ENCODE results near the gene UNC79. TPM values are rescaled to one million over a fixed set of nuclear protein-coding genes. Genes with fewer than 3 reads are reported as not detected.
"Not testable (repeated sequence)": the region's sequence is repeated elsewhere in the genome, so short reads cannot be mapped to it uniquely, and the experiment has no call there.

The UNC79 gene
- total RNA-seq, 4 donors from 2014 or later: under 0.01 to 0.23 (median 0.18) TPM

DNA sequence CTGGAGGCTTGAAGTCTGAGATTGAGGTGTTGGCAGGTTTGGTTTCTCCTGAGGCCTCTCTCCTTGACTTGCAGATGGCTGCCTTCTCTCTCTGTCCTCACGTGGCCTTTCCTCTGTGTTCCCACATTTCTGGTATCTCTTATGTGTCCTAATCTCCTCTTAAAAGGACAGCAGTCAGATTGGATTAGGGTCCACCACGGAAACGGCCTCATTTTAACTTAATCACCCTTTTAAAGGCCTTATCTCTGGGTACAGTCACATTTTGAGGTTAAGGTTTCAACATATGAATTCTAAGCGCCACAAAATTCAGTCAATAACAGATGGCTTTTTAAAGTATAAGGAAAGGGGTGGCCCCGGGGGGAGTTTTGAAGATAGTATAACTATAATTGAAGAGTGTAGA, 33.5 kb downstream of the UNC79 start:
- DNase-seq (ENCODE audit: extremely low spot score): no peak
- no peaks in the 10 kb centered on the region for H3K27me3 ChIP-seq
- H3K36me3 ChIP-seq: no peaks in the 10 kb centered on the region
- H3K4me1 ChIP-seq: no peaks in the 10 kb centered on the region
- H3K4me3 ChIP-seq: no peak overlapping the region
- no peaks in the 10 kb centered on the region for H3K9me3 ChIP-seq
- TF ChIP-seq EP300 (IDR thresholded peaks at IDR 0.05): no peak
- TF ChIP-seq POLR2A (IDR thresholded peaks at IDR 0.05; ENCODE audit: low read depth): no peak
- TF ChIP-seq, protein P1, sequence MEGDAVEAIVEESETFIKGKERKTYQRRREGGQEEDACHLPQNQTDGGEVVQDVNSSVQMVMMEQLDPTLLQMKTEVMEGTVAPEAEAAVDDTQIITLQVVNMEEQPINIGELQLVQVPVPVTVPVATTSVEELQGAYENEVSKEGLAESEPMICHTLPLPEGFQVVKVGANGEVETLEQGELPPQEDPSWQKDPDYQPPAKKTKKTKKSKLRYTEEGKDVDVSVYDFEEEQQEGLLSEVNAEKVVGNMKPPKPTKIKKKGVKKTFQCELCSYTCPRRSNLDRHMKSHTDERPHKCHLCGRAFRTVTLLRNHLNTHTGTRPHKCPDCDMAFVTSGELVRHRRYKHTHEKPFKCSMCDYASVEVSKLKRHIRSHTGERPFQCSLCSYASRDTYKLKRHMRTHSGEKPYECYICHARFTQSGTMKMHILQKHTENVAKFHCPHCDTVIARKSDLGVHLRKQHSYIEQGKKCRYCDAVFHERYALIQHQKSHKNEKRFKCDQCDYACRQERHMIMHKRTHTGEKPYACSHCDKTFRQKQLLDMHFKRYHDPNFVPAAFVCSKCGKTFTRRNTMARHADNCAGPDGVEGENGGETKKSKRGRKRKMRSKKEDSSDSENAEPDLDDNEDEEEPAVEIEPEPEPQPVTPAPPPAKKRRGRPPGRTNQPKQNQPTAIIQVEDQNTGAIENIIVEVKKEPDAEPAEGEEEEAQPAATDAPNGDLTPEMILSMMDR (IDR thresholded peaks at IDR 0.05): no peak
- no peak for TF ChIP-seq POLR2AphosphoS5 (IDR thresholded peaks at IDR 0.05)
- no peak overlapping the region for H3K27ac ChIP-seq (replicated peaks in 1 of 4)
- 68% methylated on average over 5 of the region's 5 CpGs for WGBS
- intact Hi-C loops (cut with DNase I): no loop called here

DNA sequence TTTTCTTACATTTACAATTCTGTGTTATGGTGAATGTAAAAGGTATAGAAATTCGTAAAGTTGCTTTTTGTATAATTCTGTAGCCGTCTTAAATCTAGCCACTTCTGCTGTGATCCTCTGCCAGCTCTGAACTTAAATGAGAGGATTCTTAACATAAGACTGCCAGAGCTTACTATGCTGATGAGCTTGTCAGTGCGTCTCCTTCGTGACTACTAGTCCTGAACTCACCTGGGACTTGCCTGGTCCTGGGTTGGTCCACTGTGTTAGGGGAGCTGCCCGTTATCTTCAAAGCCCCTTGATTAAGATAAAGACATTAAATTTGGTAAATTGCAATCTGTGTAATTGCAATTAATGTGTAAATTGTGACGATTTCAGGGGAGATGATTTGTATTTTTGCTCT, 44.7 kb downstream of the UNC79 start:
- intact Hi-C loops (cut with DNase I): no loop called here
- Histone ChIP-seq H3K9me3 (no peaks in the 10 kb centered on the region), H3K4me1 (no peaks in the 10 kb centered on the region), H3K4me3 (no peak overlapping the region), H3K27ac (replicated peaks in 1 of 4) (no peak overlapping the region), H3K36me3 (no peaks in the 10 kb centered on the region), H3K27me3 (no peaks in the 10 kb centered on the region)
- TF ChIP-seq POLR2AphosphoS5 (IDR thresholded peaks at IDR 0.05) (no peak), POLR2A (IDR thresholded peaks at IDR 0.05; ENCODE audit: low read depth) (no peak), EP300 (IDR thresholded peaks at IDR 0.05) (no peak)
- TF ChIP-seq, protein P1 (IDR thresholded peaks at IDR 0.05): no peak
- WGBS: 83% methylated on average over 6 of the region's 6 CpGs
- no peak for DNase-seq (ENCODE audit: extremely low spot score)

DNA sequence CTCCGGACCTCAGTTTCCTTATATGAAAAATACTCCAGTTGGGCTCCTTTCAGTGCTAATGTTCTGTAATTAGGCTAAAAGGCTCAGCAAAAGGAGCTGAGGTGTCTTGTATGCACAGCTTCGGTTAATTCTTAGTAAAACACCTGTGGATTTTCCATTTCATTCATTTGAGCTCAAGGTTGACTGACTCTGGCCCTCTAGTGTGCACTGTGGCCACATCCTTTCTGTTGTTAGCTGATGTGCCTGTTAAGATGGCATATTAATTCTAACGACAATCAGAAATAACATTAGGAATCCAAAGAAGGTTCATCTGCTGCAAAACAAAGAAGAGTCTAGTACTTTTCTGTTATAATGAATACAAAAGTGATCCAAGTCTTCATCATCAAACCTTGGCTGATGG, 45.6 kb downstream of the UNC79 start:
- Histone ChIP-seq H3K27ac (replicated peaks in 1 of 4) (no peak overlapping the region), H3K9me3 (no peaks in the 10 kb centered on the region), H3K4me3 (no peak overlapping the region), H3K27me3 (no peaks in the 10 kb centered on the region), H3K36me3 (no peaks in the 10 kb centered on the region), H3K4me1 (no peaks in the 10 kb centered on the region)
- intact Hi-C loops (cut with DNase I): no loop called here
- 92% methylated on average over 3 of the region's 3 CpGs for WGBS
- TF ChIP-seq POLR2A (IDR thresholded peaks at IDR 0.05; ENCODE audit: low read depth) (no peak), POLR2AphosphoS5 (IDR thresholded peaks at IDR 0.05) (no peak)
- DNase-seq (ENCODE audit: extremely low spot score): no peak

DNA sequence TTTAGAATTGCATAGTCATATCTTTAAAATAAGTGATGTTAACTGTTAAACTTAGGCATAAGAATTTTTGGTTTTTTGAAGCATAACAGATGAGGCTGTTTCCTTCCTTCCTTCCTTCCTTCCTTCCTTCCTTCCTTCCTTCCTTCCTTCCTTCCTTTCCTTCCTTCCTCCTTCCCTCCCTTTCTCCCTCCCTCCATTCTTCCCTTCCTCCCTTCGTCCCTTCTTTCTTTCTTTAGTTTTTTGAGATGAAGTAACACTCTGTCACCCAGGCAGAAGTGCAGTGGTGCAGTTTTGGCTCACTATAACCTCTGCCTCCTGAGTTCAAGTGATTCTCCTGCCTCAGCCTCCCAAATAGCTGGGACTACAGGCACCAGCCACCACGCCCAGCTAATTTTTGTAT, 48.3 kb downstream of the UNC79 start:
- intact Hi-C loops (cut with DNase I); DNase-seq (ENCODE audit: extremely low spot score): not testable (repeated sequence)
- 37% methylated on average over 2 of the region's 2 CpGs for WGBS

DNA sequence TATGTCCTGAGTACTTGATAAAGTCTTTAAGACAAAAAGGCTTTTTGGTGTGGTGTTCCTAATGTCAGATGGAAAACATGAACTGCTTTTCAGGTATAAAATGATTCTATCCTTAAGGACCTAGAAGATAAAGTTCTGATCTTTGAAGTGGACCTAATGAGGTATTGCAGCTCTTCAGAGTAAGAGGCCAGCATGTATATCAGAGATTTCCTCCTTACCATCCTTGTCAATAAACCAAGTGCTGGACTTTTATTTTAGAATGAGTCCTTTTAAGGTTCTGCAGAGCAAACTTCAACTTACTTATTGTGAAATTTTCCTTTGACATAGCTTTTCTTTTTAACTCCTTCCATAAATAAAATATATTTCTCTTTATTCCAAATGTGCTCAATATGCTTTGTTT, 50.1 kb downstream of the UNC79 start:
- Histone ChIP-seq H3K36me3 (no peaks in the 10 kb centered on the region), H3K4me1 (peaks cover 0 to 5% (median 0%) of the 10 kb centered on the region in 4 donors), H3K27me3 (no peaks in the 10 kb centered on the region), H3K27ac (replicated peaks in 1 of 4) (no peak overlapping the region), H3K4me3 (no peak overlapping the region), H3K9me3 (no peaks in the 10 kb centered on the region)
- TF ChIP-seq, protein P1 (IDR thresholded peaks at IDR 0.05): no peak
- TF ChIP-seq POLR2AphosphoS5 (IDR thresholded peaks at IDR 0.05): no peak
- no peak for TF ChIP-seq POLR2A (IDR thresholded peaks at IDR 0.05; ENCODE audit: low read depth)
- no peak for TF ChIP-seq EP300 (IDR thresholded peaks at IDR 0.05)
- intact Hi-C loops (cut with DNase I): no loop called here
- DNase-seq (ENCODE audit: extremely low spot score): no peak

More for the DNA sequence above, 48.3 kb downstream of the UNC79 start:
- not testable (repeated sequence) for H3K4me3 ChIP-seq; H3K4me1 ChIP-seq; H3K27ac ChIP-seq (replicated peaks in 1 of 4); H3K27me3 ChIP-seq; H3K9me3 ChIP-seq; H3K36me3 ChIP-seq

DNA sequence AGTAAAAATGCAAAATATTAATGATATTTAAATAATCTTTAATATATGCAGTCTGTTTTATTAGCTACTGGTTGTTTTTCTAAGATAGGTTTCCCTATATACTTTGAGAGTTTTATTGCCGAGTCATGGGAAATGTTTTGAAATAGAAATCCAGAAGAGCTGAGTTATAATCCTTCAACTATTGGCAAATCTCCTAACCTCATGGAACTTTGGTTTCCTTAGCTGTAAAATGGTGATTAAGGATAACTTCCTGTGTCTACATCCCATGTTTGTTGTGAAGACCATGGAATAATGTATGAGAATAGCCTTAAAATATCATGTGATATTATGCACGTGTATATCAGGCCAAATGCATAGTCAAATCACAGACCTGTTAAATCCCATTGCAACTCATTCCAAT, 51.0 kb downstream of the UNC79 start:
- WGBS: 56% methylated on average over 2 of the region's 2 CpGs
- H3K36me3 ChIP-seq: no peaks in the 10 kb centered on the region
- TF ChIP-seq EP300 (IDR thresholded peaks at IDR 0.05) (no peak), POLR2A (IDR thresholded peaks at IDR 0.05; ENCODE audit: low read depth) (no peak), POLR2AphosphoS5 (IDR thresholded peaks at IDR 0.05) (no peak)
- TF ChIP-seq, protein P1 (IDR thresholded peaks at IDR 0.05): no peak
- no peak overlapping the region for H3K27ac ChIP-seq (replicated peaks in 1 of 4)
- H3K27me3 ChIP-seq: no peaks in the 10 kb centered on the region
- H3K9me3 ChIP-seq: no peaks in the 10 kb centered on the region
- intact Hi-C loops (cut with DNase I): no loop called here
- H3K4me3 ChIP-seq: no peak overlapping the region
- peaks cover 0 to 5% (median 0%) of the 10 kb centered on the region in 4 donors for H3K4me1 ChIP-seq
- no peak for DNase-seq (ENCODE audit: extremely low spot score)

Data from esophagus muscularis mucosa (tissue), 4 donors.